HUDEP-2 (cell line): ENCODE data around the gene GGT1.

Source experiments
- DNase-seq, 76 experiments: peaks; one replicate each; lab custom pipeline; 2025; ENCODE audit not compliant: unreplicated experiment in 76 of 76; lab: John Stamatoyannopoulos, UW

The GGT1 gene

GRCh38 chr22:24602847-24603769, at the start of gene GGT1:
TSS of gene GGT1 (plus strand) at chr22:24603193. CDS start at chr22:24611082, 7,889 bp downstream.
- peak in 9 of 76 experiments; percentile 27 to 66 (median 39) for DNase-seq

GRCh38 chr22:24553597-24554312, 49.2 kb upstream of the GGT1 start:
- peak in 75 of 76 experiments; percentile 69 to 96 (median 89) for DNase-seq

- peak in 20 of 76 experiments; percentile 10 to 68 (median 41) for DNase-seq
Measured at GRCh38 chr22:24554313-24555164, 48.5 kb upstream of the GGT1 start, which contains the start of gene GUCD1. TSS of gene GUCD1 (minus strand) at chr22:24555138. CDS start at chr22:24554991, 147 bp downstream.

GRCh38 chr22:24555165-24556039, 47.6 kb upstream of the GGT1 start, which contains the start of gene SNRPD3:
TSS of gene SNRPD3 (plus strand) at chr22:24555999. CDS start at chr22:24557675, 1,676 bp downstream.
- peak; percentile 73 to 100 (median 99) for DNase-seq

GRCh38 chr22:24559471-24559870, 43.5 kb upstream of the GGT1 start:
- DNase-seq: no peak

- no peak for DNase-seq
Measured at GRCh38 chr22:24563246-24563645, 39.7 kb upstream of the GGT1 start.

- peak in 5 of 76 experiments; percentile 8 to 16 (median 9) for DNase-seq
Measured at GRCh38 chr22:24564376-24565058, 38.5 kb upstream of the GGT1 start.

- no peak for DNase-seq
Measured at GRCh38 chr22:24565077-24565476, 37.9 kb upstream of the GGT1 start.

GRCh38 chr22:24566899-24567511, 36.0 kb upstream of the GGT1 start:
- DNase-seq: no peak

- no peak for DNase-seq
Measured at GRCh38 chr22:24567668-24568067, 35.3 kb upstream of the GGT1 start.

GRCh38 chr22:24571266-24571665, 31.7 kb upstream of the GGT1 start:
- no peak for DNase-seq

- DNase-seq: no peak
Measured at GRCh38 chr22:24576778-24577177, 26.2 kb upstream of the GGT1 start.

GRCh38 chr22:24578355-24579257, 24.4 kb upstream of the GGT1 start:
- no peak for DNase-seq

GRCh38 chr22:24579258-24579601, 23.8 kb upstream of the GGT1 start:
- no peak for DNase-seq

GRCh38 chr22:24580276-24580675, 22.7 kb upstream of the GGT1 start:
- DNase-seq: no peak

- DNase-seq: no peak
Measured at GRCh38 chr22:24582056-24582814, 20.8 kb upstream of the GGT1 start.
